ENCODE data around the gene MAGI2. TPM values are rescaled to one million over a fixed set of nuclear protein-coding genes. Genes with fewer than 3 reads are reported as not detected.

Gene MAGI2
- total and polyA plus RNA-seq, 2 experiments from 2014 or later = 10.4 to 26.4 TPM

GRCh38 chr7:78172933-78173591 lies 1280.4 kb downstream of the MAGI2 start:
- Mint-ChIP-seq H3K36me3 (ENCODE audit: low read depth) (no peaks in the 10 kb centered on the region), H3K4me3 (no peak overlapping the region), H3K27ac (no peak overlapping the region), H3K9me3 (no peaks in the 10 kb centered on the region), H3K4me1 (peaks cover 32% of the 10 kb centered on the region), H3K27me3 (ENCODE audit: insufficient read depth, low read depth, poor library complexity) (peaks cover 9% of the 10 kb centered on the region)
- no peak for DNase-seq (ENCODE audit: low spot score)
- ATAC-seq = no peak
- H3K79me2 ChIP-seq (replicated peaks; ENCODE audit: insufficient read depth) = no peaks in the 10 kb centered on the region
- no peaks in the 10 kb centered on the region for H3K27me3 ChIP-seq (ENCODE audit: insufficient read depth)
- H4K20me1 ChIP-seq (replicated peaks; ENCODE audit: insufficient read depth) = no peaks in the 10 kb centered on the region
- peaks cover 25% of the 10 kb centered on the region for H3K4me1 ChIP-seq (ENCODE audit: insufficient read depth)
- H3K9me2 ChIP-seq (ENCODE audit: insufficient read depth) = no peaks in the 10 kb centered on the region; the same call in none of the 2 replicates
- peak overlapping the region; percentile 62; the same call in 1 of the 2 replicates for H3K27ac ChIP-seq (ENCODE audit: low read depth)
- no peak overlapping the region for H3K4me3 ChIP-seq
- TF ChIP-seq ETS1 (IDR thresholded peaks at IDR 0.05) (no peak), JUNB (IDR thresholded peaks at IDR 0.05; ENCODE audit: unreplicated experiment) (no peak), ZNF462 (CRISPR knock-in tag; IDR thresholded peaks at IDR 0.05) (no peak), POLR2AphosphoS5 (IDR thresholded peaks at IDR 0.05; ENCODE audit: low read depth) (no peak), EZH2phosphoT487 (IDR thresholded peaks at IDR 0.05; ENCODE audit: unreplicated experiment) (no peak), CTCF (conservative IDR thresholded peaks at IDR 0.05; ENCODE audit: low read depth in 2 of 2) (no peak), NANOG (IDR thresholded peaks at IDR 0.05; ENCODE audit: borderline replicate concordance) (no peak)
- H3K36me3 ChIP-seq (ENCODE audit: insufficient read depth) = no peaks in the 10 kb centered on the region
- H3K4me2 ChIP-seq = peak overlapping the region; percentile 52
- no peak overlapping the region for H2AFZ ChIP-seq
- H3F3A ChIP-seq (replicated peaks; ENCODE audit: low read depth) = no peaks in the 10 kb centered on the region
